ENCODE measurements around the gene CDSN. TPM values are rescaled to one million over a fixed set of nuclear protein-coding genes. Genes with fewer than 3 reads are reported as not detected.

The CDSN gene
- total RNA-seq, 4 donors from 2014 or later: 0.13 TPM; not detected in 3

- H3K4me3 ChIP-seq: no peak overlapping the region
- no peak overlapping the region for H3K27ac ChIP-seq
- peaks cover 0 to 50% (median 0%) of the 10 kb centered on the region in 3 donors for H3K36me3 ChIP-seq
- intact Hi-C loops (cut with DNase I): no loop called here
- H3K27me3 ChIP-seq: no peaks in the 10 kb centered on the region
- no peaks in the 10 kb centered on the region for H3K9me3 ChIP-seq
- peaks cover 6 to 19% (median 9%) of the 10 kb centered on the region in 3 donors for H3K4me1 ChIP-seq
- TF ChIP-seq, protein P1, sequence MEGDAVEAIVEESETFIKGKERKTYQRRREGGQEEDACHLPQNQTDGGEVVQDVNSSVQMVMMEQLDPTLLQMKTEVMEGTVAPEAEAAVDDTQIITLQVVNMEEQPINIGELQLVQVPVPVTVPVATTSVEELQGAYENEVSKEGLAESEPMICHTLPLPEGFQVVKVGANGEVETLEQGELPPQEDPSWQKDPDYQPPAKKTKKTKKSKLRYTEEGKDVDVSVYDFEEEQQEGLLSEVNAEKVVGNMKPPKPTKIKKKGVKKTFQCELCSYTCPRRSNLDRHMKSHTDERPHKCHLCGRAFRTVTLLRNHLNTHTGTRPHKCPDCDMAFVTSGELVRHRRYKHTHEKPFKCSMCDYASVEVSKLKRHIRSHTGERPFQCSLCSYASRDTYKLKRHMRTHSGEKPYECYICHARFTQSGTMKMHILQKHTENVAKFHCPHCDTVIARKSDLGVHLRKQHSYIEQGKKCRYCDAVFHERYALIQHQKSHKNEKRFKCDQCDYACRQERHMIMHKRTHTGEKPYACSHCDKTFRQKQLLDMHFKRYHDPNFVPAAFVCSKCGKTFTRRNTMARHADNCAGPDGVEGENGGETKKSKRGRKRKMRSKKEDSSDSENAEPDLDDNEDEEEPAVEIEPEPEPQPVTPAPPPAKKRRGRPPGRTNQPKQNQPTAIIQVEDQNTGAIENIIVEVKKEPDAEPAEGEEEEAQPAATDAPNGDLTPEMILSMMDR (IDR thresholded peaks at IDR 0.05): no peak
- no peak for TF ChIP-seq POLR2A (IDR thresholded peaks at IDR 0.05)
- no peak for DNase-seq
These were observed 43.7 kb upstream of the CDSN start for GRCh38 chr6:31163922-31164321.

DNA sequence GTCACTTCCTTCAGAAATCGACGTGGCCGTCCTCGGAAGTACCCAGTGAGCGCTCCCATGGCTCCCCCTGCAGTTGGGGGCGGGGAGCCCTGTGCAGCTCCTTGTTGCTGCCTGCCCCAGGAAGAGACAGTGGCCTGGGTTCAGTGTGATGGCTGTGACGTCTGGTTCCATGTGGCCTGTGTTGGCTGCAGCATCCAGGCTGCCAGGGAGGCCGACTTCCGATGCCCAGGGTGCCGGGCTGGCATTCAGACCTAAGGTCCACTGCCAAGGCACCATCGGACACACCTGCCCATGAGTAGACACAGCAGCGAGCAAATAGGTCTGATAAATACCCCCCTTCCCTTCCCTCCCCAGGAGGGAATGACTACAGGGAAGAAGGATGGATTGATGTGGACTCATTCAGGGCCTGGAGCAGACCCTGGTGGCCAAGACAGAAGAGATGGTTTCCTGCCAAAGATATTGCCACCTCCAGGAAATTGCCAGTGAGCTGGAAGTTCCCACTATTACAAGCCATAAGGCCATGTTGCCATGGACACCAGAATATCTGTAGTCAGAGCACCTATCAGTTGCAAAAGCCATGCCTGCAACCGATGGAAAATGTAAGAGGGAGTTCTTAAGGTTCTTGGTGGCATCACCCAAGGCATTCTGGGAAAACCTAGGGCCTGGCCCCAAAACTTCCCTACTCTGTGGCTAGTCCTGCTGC is 42.4 kb upstream of the CDSN start:
- DNase-seq: no peak
- H3K36me3 ChIP-seq: peaks cover 0 to 50% (median 0%) of the 10 kb centered on the region in 3 donors
- TF ChIP-seq, protein P1 (IDR thresholded peaks at IDR 0.05): no peak
- TF ChIP-seq POLR2A (IDR thresholded peaks at IDR 0.05): no peak
- no peak overlapping the region for H3K4me3 ChIP-seq
- H3K27ac ChIP-seq: no peak overlapping the region
- 94 to 97% methylated on average over 2 to 5 of the region's 13 CpGs for WGBS, 2 donors
- no peaks in the 10 kb centered on the region for H3K9me3 ChIP-seq
- peaks cover 7 to 26% (median 11%) of the 10 kb centered on the region in 3 donors for H3K4me1 ChIP-seq
- no peaks in the 10 kb centered on the region for H3K27me3 ChIP-seq
- intact Hi-C loops (cut with DNase I): no loop called here

DNA sequence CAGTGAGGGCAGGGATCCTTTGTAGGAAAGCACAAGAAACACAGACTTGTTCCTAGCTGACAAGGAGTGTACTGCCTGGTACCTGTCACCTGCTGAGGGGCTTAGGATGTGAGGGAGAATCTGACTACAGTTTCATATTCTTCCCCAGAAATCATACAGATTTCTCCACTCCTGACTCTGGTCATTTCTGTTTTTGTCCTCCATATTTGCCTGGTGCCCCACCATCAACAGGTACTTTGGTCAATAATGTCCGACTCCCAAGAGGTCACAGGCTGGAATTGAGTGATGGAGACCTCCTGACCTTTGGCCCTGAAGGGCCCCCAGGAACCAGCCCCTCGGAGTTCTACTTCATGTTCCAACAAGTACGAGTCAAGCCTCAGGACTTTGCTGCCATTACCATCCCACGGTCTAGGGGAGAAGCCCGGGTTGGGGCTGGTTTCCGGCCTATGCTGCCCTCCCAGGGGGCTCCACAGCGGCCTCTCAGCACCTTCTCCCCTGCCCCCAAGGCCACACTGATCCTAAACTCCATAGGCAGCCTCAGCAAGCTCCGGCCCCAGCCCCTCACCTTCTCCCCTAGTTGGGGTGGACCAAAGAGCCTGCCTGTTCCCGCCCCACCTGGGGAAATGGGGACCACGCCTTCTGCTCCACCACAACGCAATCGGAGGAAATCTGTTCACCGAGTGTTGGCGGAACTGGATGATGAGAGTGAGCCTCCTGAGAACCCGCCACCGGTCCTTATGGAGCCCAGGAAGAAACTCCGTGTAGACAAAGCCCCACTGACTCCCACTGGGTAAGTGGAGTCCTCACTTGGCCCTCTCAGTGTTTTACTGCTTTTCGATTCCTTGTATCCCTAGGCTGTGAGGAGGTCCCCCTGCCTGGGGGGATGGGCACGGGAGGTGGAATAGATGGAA is 41.2 kb upstream of the CDSN start:
- Histone ChIP-seq H3K9me3 (no peaks in the 10 kb centered on the region), H3K4me1 (peaks cover 10 to 37% (median 16%) of the 10 kb centered on the region in 3 donors), H3K27me3 (no peaks in the 10 kb centered on the region), H3K4me3 (no peak overlapping the region), H3K36me3 (peaks cover 0 to 48% (median 0%) of the 10 kb centered on the region in 3 donors), H3K27ac (no peak overlapping the region)
- no peak for DNase-seq
- TF ChIP-seq, protein P1 (IDR thresholded peaks at IDR 0.05): no peak
- TF ChIP-seq POLR2A (IDR thresholded peaks at IDR 0.05): no peak
- intact Hi-C loops (cut with DNase I): no loop called here
- 80 to 93% methylated on average over 4 to 13 of the region's 19 CpGs for WGBS, 2 donors

DNA sequence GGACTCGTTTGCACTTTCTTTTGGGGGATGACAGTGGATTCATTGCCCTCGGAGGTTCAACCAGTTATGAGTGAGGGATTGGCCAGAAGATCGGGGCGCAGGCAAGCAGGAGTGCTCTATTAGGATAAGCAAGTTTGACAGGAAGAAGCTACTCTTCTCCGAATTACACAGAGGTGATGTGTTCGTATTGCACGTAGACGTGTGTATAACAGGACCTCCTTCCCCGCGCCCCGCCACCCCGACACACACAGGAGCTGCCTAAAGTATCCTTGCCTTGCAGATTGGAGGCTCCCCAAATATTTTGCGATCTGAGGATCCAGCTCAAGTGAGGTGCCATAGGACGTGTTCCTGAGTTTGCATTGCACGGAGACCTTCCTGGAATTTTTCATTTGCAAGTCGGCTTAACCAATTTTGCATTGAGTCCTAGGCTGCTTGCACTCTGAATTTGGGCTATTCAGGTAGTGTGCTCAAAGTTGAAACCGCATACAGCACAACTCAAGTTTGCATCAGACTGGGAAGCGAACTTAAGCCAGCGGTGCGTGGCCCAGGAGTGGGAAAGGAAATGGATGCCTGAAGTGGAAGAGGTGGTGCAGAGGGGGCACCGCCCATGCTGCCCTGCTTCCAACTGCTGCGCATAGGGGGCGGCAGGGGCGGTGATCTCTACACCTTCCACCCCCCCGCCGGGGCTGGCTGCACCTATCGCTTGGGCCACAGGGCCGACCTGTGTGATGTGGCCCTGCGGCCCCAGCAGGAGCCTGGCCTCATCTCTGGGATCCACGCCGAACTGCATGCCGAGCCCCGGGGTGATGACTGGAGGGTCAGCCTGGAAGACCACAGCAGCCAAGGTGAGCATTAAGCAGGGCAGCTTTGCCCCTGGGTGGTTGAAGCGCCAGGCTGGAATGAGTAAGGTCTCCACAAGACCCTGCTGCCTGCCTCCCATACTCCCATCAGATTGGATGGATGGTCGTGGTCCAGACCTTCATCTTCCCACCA is 38.9 kb upstream of the CDSN start:
- intact Hi-C loops (cut with DNase I): no loop called here
- Histone ChIP-seq H3K36me3 (peaks cover 4 to 48% (median 4%) of the 10 kb centered on the region in 3 donors), H3K27ac (peak overlapping the region; percentile 71 to 91 (median 86)), H3K9me3 (no peaks in the 10 kb centered on the region), H3K4me3 (peak overlapping the region; percentile 58 to 86 (median 75)), H3K4me1 (peaks cover 10 to 40% (median 16%) of the 10 kb centered on the region in 3 donors), H3K27me3 (no peaks in the 10 kb centered on the region)
- 2 to 3% methylated on average over 18 to 22 of the region's 35 CpGs for WGBS, 2 donors
- TF ChIP-seq, protein P1 (IDR thresholded peaks at IDR 0.05): no peak
- TF ChIP-seq POLR2A (IDR thresholded peaks at IDR 0.05): peak in 1 of 4 donors; percentile 0
- no peak for DNase-seq

Data from esophagus squamous epithelium (tissue), 5 donors.